ENCODE measurements around the gene GDF2.

GDF2 gene

DNA sequence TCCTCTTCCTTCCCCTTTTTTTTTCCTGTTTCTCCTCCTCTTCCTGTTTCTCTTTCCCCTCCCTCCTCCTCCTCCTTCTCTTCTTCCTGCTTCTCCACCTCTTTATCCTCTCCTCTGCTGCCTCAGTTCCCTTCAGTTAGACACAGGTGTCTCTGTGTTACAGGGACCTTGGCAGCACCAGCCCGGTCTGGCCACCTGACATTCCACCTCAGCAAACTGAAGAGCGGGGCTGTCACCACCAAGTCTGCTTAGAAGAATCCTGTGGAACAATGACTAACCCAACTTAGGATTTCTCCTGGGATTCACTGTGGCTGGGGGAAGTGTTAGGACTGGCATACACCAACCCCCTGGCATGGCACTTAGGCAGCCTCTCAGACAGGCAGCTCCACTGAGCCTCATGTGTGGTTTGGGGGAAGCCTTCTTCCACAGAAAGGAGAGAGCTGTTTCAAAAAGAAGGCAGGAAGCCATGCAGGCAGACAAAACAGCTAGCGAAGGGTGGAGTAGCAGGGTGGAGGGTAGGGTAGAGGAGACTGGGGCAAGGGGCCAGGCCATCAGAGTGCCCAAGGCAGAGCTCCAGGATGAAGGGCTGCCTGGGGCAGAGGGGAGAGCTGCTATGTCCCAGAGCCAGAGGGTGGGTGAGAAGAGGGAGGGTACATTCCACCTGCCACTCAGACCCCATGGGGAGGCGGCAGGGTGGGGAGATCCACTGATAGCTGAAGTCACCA lies 35.5 kb upstream of the GDF2 start:
- TF ChIP-seq, protein P1, sequence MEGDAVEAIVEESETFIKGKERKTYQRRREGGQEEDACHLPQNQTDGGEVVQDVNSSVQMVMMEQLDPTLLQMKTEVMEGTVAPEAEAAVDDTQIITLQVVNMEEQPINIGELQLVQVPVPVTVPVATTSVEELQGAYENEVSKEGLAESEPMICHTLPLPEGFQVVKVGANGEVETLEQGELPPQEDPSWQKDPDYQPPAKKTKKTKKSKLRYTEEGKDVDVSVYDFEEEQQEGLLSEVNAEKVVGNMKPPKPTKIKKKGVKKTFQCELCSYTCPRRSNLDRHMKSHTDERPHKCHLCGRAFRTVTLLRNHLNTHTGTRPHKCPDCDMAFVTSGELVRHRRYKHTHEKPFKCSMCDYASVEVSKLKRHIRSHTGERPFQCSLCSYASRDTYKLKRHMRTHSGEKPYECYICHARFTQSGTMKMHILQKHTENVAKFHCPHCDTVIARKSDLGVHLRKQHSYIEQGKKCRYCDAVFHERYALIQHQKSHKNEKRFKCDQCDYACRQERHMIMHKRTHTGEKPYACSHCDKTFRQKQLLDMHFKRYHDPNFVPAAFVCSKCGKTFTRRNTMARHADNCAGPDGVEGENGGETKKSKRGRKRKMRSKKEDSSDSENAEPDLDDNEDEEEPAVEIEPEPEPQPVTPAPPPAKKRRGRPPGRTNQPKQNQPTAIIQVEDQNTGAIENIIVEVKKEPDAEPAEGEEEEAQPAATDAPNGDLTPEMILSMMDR (IDR thresholded peaks at IDR 0.05; ENCODE audit: low read depth, low read length), result no peak
- H3K4me3 ChIP-seq (ENCODE audit: low read depth, low read length), result no peak overlapping the region

DNA sequence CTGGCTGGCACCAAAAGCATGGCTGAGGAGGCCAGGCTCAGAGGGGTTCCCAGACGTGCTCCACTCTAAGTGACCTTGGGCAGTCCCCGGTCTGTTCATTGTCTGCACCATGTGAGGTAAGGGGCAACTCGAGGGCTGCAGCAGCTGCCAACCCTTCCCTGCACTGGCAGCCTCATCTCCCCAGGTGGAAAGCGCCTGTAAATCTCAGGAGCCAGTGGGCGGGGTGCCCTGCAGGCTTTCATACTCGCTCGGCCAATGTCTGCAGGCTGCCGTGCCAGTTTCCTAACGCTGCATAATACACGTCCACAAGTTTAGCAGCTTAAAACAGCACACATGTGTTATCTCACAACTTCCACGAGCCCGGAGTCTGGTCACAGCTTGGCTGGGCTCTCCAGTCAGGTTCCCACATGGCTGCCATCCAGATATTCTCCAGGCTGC lies 34.9 kb upstream of the GDF2 start:
- TF ChIP-seq, protein P1 (IDR thresholded peaks at IDR 0.05; ENCODE audit: low read depth, low read length), result no peak
- no peak overlapping the region for H3K4me3 ChIP-seq (ENCODE audit: low read depth, low read length)

DNA sequence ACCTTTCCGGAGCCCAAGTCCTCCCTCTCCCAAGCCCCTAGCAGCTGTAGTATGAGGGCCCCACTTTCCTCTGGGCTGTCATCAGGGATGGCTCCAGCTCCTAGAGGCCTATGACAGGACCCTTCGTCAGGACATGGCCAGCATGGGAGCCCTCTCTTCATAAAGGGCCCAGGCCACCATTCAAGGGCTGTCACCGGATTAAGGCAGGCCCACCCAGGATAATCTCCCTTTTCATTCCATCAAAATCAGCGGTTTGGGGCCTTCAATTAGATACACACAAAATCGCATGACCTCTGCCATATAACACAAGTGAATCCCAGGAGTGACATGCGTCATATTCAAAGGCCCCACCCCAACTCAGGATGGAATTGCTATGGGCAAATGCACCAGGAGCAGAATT lies 34.4 kb upstream of the GDF2 start:
- TF ChIP-seq, protein P1 (IDR thresholded peaks at IDR 0.05; ENCODE audit: low read depth, low read length), result no peak
- H3K4me3 ChIP-seq (ENCODE audit: low read depth, low read length), result no peak overlapping the region

DNA sequence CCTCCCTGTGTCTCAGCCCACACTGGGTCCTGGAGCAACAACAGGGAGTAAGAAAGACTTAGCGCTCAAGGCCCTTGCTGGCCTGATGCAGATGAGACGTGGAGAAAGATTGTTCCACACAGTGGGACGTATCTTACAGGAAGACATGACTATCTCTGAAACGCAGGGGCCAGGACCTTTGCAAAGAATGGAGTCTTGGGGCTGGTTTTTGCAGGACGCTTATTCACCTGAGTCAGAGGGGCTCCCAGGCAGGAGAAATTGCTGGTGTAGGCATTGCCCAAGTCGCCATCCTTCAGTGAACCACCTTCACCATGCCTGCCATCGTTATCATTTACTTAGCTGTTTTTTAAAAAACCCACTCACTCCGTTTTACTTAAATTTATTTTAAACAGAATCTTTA lies 34.0 kb upstream of the GDF2 start:
- TF ChIP-seq, protein P1 (IDR thresholded peaks at IDR 0.05; ENCODE audit: low read depth, low read length), result no peak

DNA sequence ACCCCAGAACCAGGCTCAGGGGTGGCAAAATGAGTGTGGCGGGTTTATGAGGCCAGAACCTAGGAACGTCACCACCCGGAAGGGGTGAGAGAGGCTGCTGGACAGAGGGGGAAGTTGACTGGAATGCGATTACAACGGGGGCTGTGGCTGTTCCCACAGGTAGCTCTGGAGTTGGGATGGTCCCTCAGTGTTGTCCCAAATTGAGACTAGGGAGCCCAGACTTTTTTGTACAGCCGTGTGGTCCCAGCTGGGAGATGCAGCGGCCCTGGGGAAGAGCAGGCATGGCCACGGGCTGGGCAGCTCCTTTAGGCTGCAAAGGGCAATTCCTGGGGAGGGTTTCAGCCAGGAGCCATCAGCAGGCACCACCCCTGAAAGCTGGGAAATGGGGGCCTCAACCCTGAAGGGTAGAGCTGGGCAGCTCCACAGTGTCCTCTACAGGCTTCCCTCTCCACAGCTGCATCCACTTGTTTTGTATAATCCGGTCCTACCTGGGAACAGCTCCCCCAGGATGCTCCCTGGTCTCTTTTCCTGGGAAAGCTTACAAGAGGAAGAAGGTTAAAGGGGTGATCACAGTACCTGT lies 33.2 kb upstream of the GDF2 start:
- TF ChIP-seq, protein P1 (IDR thresholded peaks at IDR 0.05; ENCODE audit: low read depth, low read length), result no peak

More for the DNA sequence above, 34.0 kb upstream of the GDF2 start:
- no peak overlapping the region for H3K4me3 ChIP-seq (ENCODE audit: low read depth, low read length)

DNA sequence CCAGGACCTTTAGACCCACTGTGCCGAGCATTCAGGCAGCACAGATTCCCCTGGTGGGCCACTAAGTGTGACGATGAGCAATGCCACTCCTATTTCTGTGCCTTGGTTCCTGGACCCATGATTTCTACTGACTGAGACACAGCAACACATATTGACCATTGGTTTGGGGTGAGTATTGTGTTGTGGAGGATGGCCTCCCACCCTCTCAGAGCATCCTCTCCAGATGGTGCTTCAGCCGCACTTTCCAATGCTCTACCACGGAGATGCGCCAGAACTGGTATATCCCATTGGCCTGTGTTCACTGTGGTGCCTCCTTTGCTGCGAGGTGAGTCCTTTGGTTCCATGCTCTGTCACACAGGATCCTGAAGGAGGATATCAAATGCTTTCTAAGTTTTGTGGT lies 32.3 kb upstream of the GDF2 start:
- H3K4me3 ChIP-seq (ENCODE audit: low read depth, low read length), result no peak overlapping the region
- TF ChIP-seq, protein P1 (IDR thresholded peaks at IDR 0.05; ENCODE audit: low read depth, low read length), result no peak

More for the DNA sequence above, 33.2 kb upstream of the GDF2 start:
- no peak overlapping the region for H3K4me3 ChIP-seq (ENCODE audit: low read depth, low read length)

DNA sequence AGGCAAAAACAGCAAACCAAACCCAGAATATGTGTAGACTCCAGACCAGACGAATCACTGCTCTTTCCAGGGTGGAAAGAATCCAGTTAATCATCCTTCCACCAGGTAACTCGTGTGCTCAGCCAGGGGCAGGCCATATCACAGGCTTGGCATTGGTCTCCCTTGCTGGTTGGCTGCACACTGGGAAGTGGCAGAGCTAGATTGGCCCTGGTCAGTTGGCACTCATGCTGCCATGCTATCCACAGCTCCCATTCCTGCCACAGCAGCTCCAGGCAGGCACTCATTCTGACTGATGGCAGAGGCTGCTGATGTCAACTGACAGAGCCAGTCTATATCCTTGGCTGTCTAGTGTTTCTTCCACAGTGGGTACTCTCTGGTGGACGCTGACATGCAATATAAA lies 31.9 kb upstream of the GDF2 start:
- TF ChIP-seq, protein P1 (IDR thresholded peaks at IDR 0.05; ENCODE audit: low read depth, low read length), result no peak
- H3K4me3 ChIP-seq (ENCODE audit: low read depth, low read length), result no peak overlapping the region

Measured in WI38 (cell line).